PC-3 (cell line): ENCODE results near the gene ADSS1.

Experiments used
- EZH2 ChIP-seq: fragments of 300-600 bp; sonication (generic); IDR thresholded peaks from one replicate; pipeline ENCODE4 v1.6.1; 2017; ENCODE audit warnings: antibody characterized with exemption, mild to moderate bottlenecking, low read length; ENCODE audit not compliant: unreplicated experiment
- TF ChIP-seq, protein P1 (sequence below): fragments of 300-600 bp; sonication (generic); conservative IDR thresholded peaks from 2 replicates; pipeline ENCODE4 v1.5.1; 2017; ENCODE audit warnings: antibody characterized with exemption, low read depth, mild to moderate bottlenecking, low read length

DNA sequence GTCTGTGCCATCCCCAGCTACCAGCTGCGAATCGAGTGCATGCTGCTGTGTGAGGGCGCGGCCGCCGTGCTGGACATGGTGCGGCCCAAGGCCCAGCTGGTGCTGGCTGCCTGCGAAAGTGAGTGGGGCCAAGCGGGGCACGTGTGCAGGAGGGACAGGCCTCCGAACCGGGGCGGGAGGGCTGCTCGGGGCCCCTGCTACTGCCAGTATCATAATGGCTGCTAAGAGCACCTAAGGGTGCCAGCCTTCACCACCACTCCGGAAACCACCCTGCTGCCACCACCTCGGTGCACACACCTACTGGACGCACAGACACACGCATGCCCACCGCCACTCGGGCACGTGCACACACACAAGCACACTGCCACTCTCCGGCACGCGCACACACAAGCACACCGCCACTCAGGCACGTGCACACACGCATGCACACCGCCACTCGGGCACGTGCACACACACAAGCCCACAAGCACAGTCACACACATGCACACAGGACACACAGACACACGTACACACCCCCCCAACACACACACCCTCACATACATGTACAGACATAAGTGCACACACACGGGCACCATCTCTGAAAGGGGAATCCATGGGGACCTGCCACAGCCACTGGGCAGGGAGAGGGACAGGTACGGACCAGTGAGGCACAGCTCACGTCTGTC is 13.8 kb upstream of the ADSS1 start:
- TF ChIP-seq, protein P1, sequence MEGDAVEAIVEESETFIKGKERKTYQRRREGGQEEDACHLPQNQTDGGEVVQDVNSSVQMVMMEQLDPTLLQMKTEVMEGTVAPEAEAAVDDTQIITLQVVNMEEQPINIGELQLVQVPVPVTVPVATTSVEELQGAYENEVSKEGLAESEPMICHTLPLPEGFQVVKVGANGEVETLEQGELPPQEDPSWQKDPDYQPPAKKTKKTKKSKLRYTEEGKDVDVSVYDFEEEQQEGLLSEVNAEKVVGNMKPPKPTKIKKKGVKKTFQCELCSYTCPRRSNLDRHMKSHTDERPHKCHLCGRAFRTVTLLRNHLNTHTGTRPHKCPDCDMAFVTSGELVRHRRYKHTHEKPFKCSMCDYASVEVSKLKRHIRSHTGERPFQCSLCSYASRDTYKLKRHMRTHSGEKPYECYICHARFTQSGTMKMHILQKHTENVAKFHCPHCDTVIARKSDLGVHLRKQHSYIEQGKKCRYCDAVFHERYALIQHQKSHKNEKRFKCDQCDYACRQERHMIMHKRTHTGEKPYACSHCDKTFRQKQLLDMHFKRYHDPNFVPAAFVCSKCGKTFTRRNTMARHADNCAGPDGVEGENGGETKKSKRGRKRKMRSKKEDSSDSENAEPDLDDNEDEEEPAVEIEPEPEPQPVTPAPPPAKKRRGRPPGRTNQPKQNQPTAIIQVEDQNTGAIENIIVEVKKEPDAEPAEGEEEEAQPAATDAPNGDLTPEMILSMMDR: no peak
- TF ChIP-seq EZH2: no peak
